Measurements from ENCODE around the gene CAMK1D.

GRCh38 chr10:12848439-12849173 is 499.3 kb downstream of the CAMK1D start:
- TF ChIP-seq SP1 (CRISPR knock-in tag; conservative IDR thresholded peaks at IDR 0.05) (no peak), ZNF396 (CRISPR knock-in tag; IDR thresholded peaks at IDR 0.05; ENCODE audit: borderline replicate concordance) (no peak), CTCF (IDR thresholded peaks at IDR 0.05) (no peak), MAX (CRISPR knock-in tag; IDR thresholded peaks at IDR 0.05) (no peak)

Data from WTC11 (cell line).